Kidney (tissue), 14 donors: ENCODE measurements around the gene PROCR. TPM values are rescaled to one million over a fixed set of nuclear protein-coding genes. Genes with fewer than 3 reads are reported as not detected.
A peak's percentile ranks its signal among the peaks of the same experiment; 100 is the strongest.

Experiments
- DNase-seq, 5 donors: peaks; one replicate each; pipeline ENCODE4 v3.0.0-alpha.2; 2013 to 2020
- FAIRE-seq: peaks from 2 replicates; lab custom pipeline; 2012; peaks lifted over from hg19 to GRCh38; lab: Jason Lieb, UNC
- H3K27ac ChIP-seq, 2 donors: one replicate each; pipeline ENCODE4 v1.7.0; 2013; ENCODE audit warnings: low read depth in 2 of 2, low read length in 2 of 2, inconsistent platforms in 1 of 2
- H3K27me3 ChIP-seq: one replicate; pipeline ENCODE4 v1.7.1; 2013; ENCODE audit warnings: low read length, inconsistent platforms; ENCODE audit not compliant: control insufficient read depth, insufficient read depth
- H3K36me3 ChIP-seq, 3 donors: one replicate each; pipeline versions ENCODE4 v1.7.0 to v1.7.1; 2013; ENCODE audit warnings: low read length in 3 of 3, control low read depth in 1 of 3, inconsistent platforms in 1 of 3; ENCODE audit not compliant: insufficient read depth in 3 of 3, control insufficient read depth in 2 of 3
- H3K4me1 ChIP-seq, 3 donors: one replicate each; pipeline versions ENCODE4 v1.7.0 to v1.7.1; 2013; ENCODE audit warnings: low read length in 3 of 3, inconsistent platforms in 1 of 3, low read depth in 1 of 3; ENCODE audit not compliant: control insufficient read depth in 2 of 3, insufficient read depth in 2 of 3
- H3K4me3 ChIP-seq, 3 donors: one replicate each; pipeline versions ENCODE4 v1.7.0 to v1.8.1; 2013; ENCODE audit warnings: low read length in 3 of 3, control low read depth in 1 of 3, inconsistent platforms in 1 of 3
- H3K9ac ChIP-seq, 3 donors: one replicate each; pipeline versions ENCODE4 v1.7.0 to v1.7.1; 2013; ENCODE audit warnings: low read length in 3 of 3, control low read depth in 1 of 3, inconsistent platforms in 1 of 3
- H3K9me3 ChIP-seq, 3 donors: one replicate each; pipeline versions ENCODE4 v1.7.0 to v1.7.1; 2013; ENCODE audit warnings: low read length in 3 of 3, control low read depth in 1 of 3, inconsistent platforms in 1 of 3; ENCODE audit not compliant: control insufficient read depth in 2 of 3, insufficient read depth in 1 of 3
- CTCF ChIP-seq: IDR thresholded peaks from 3 replicates; pipeline ENCODE4 v1.5.1; 2012; ENCODE audit warnings: mild to moderate bottlenecking, moderate library complexity, borderline replicate concordance; ENCODE audit not compliant: insufficient read depth; ENCODE audit errors: extremely low read depth
- intact Hi-C: fragments of 100-400 bp; cut with DNase I; formaldehyde crosslinking; loops from one replicate; pipeline ENCODE4 v1.11.1; 2022
- polyA plus RNA-seq: library from polyadenylated mRNA; stranded (reverse); fragments of 350-450 nt; fragmentation: Illumina TruSeq; extraction: RNeasy Lipid Tissue Mini Kit (QIAGEN cat#74804); gene quantifications from one replicate; pipeline ENCODE4 v1.2.3, GENCODE V29; 2014; ENCODE audit warnings: low read depth, low replicate concordance; ENCODE audit not compliant: insufficient read depth
- total RNA-seq: library from RNA; stranded (reverse); fragmentation: NEBNext Ultra II Directional; extraction: Animal tissue kit (Norgen Biotek cat#: 25700); gene quantifications from one replicate; pipeline ENCODE4 v1.2.1, GENCODE V29; 2021
- donor health status: control.
- donor health status: control.
- donor health status: control.
- donor health status: control.
- donor health status: control.
- donor health status: DM: yes; HTN: yes; CAD: no.
- donor health status: Normal renal cell carcinoma (clear cell type).

PROCR gene
- total and polyA plus RNA-seq, 2 donors from 2014 or later = 20.7 to 24.5 TPM

GRCh38 chr20:35206802-35207201 is 34.9 kb downstream of the PROCR start:
- DNase-seq (no peak), FAIRE-seq (no peak)
- intact Hi-C loops = no loop called here
- no peak for TF ChIP-seq CTCF
- Histone ChIP-seq H3K9ac (no peak overlapping the region), H3K4me1 (no peaks in the 10 kb centered on the region), H3K27ac (no peak overlapping the region), H3K4me3 (no peak overlapping the region), H3K36me3 (no peaks in the 10 kb centered on the region), H3K9me3 (no peaks in the 10 kb centered on the region), H3K27me3 (no peaks in the 10 kb centered on the region)

GRCh38 chr20:35207950-35208611 is 36.2 kb downstream of the PROCR start:
- H3K36me3 ChIP-seq = no peaks in the 10 kb centered on the region
- intact Hi-C loops = no loop called here
- no peaks in the 10 kb centered on the region for H3K9me3 ChIP-seq
- H3K27me3 ChIP-seq = no peaks in the 10 kb centered on the region
- H3K27ac ChIP-seq = peak overlapping the region in 1 of 2 donors; percentile 51
- peak; percentile 86 for TF ChIP-seq CTCF
- H3K4me3 ChIP-seq = peak overlapping the region in 2 of 3 donors; percentile 39 to 51
- DNase-seq (peak; percentile 66 to 91 (median 80)), FAIRE-seq (peak; percentile 65)
- no peaks in the 10 kb centered on the region for H3K4me1 ChIP-seq
- peak overlapping the region in 1 of 3 donors; percentile 48 for H3K9ac ChIP-seq

- Histone ChIP-seq H3K9ac (no peak overlapping the region), H3K9me3 (no peaks in the 10 kb centered on the region), H3K36me3 (no peaks in the 10 kb centered on the region), H3K27me3 (no peaks in the 10 kb centered on the region), H3K27ac (no peak overlapping the region), H3K4me3 (no peak overlapping the region), H3K4me1 (no peaks in the 10 kb centered on the region)
- no peak for DNase-seq
- no peak for FAIRE-seq
- TF ChIP-seq CTCF = no peak
- intact Hi-C loops = no loop called here
These were observed 43.4 kb downstream of the PROCR start for GRCh38 chr20:35215066-35215956.
